Gastroesophageal sphincter (tissue), 3 donors: ENCODE results near the gene CDH23.

Experiments
- EP300 ChIP-seq: sonication (generic); formaldehyde crosslinking; IDR thresholded peaks from one replicate; pipeline ENCODE4 v1.6.1; 2017; ENCODE audit warnings: antibody characterized with exemption, mild to moderate bottlenecking
- POLR2A ChIP-seq, 2 donors: fragments of 450-650 bp; IDR thresholded peaks; one replicate each; pipeline ENCODE4 v1.6.1; 2017; ENCODE audit warnings: antibody characterized with exemption in 2 of 2, mild to moderate bottlenecking in 2 of 2, moderate library complexity in 1 of 2
- POLR2AphosphoS5 ChIP-seq: sonication (generic); formaldehyde crosslinking; IDR thresholded peaks from one replicate; pipeline ENCODE4 v1.6.1; 2017; ENCODE audit warnings: antibody characterized with exemption
- TF ChIP-seq, protein P1 (sequence below), 4 experiments: fragments of 200-600 bp in 2 of 4; fragments of 450-650 bp in 2 of 4; sonication (generic) in 1 of 4; IDR thresholded peaks; one replicate each; pipeline ENCODE4 v1.5.1; 2017 to 2019; ENCODE audit warnings: antibody characterized with exemption in 4 of 4, mild to moderate bottlenecking in 2 of 4, moderate library complexity in 2 of 4

DNA sequence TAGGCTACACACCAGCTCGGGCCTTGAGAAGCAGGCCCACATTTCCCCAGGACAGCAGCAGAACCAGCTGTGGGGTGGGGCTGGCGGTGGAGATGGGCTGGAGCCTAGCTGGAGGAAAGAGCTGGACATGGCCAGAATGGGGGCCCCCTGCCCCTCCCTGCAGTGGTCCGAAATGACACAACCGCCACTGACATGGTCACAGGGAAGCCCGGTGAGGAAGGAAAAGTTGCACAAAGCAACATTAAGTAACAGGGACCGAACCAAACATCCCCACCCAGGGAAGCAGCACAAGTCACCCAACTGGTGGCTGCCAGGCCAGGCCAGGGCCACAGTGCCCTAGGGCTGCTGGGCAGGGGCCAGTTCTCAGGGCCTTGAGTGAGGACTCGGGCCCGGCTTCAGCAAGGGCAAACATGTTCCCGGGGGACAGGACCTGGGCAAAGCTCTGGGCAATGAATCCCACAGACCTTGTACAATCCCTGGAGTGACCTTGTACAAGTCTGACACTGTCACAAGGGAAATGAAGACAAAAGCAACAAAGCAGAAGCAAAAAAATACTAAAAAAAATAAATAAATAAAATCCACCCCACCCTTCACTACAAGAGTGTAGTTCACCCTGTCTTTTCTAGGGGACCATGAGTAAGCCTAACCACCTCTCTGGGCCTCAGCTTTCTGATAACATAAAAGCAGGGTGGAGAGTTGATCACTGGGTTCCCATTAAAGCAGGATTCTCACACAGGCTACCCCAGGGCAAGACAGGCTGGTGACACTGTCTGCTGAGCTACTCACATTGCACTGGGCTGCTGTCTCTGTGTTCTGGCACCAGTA, 421.3 kb downstream of the CDH23 start:
- TF ChIP-seq POLR2A (IDR thresholded peaks at IDR 0.05): no peak
- TF ChIP-seq, protein P1, sequence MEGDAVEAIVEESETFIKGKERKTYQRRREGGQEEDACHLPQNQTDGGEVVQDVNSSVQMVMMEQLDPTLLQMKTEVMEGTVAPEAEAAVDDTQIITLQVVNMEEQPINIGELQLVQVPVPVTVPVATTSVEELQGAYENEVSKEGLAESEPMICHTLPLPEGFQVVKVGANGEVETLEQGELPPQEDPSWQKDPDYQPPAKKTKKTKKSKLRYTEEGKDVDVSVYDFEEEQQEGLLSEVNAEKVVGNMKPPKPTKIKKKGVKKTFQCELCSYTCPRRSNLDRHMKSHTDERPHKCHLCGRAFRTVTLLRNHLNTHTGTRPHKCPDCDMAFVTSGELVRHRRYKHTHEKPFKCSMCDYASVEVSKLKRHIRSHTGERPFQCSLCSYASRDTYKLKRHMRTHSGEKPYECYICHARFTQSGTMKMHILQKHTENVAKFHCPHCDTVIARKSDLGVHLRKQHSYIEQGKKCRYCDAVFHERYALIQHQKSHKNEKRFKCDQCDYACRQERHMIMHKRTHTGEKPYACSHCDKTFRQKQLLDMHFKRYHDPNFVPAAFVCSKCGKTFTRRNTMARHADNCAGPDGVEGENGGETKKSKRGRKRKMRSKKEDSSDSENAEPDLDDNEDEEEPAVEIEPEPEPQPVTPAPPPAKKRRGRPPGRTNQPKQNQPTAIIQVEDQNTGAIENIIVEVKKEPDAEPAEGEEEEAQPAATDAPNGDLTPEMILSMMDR (IDR thresholded peaks at IDR 0.05): no peak
- no peak for TF ChIP-seq EP300
- TF ChIP-seq POLR2AphosphoS5: no peak
